H9 (cell line): ENCODE measurements around the gene TEF. TPM values are rescaled to one million over a fixed set of nuclear protein-coding genes. Genes with fewer than 3 reads are reported as not detected.

Experiments used
- DNase-seq: peaks from one replicate; pipeline ENCODE4 v3.0.0-alpha.2; 2017
- H2AFZ ChIP-seq: one replicate; pipeline ENCODE4 v1.6.1; 2013; ENCODE audit warnings: mild to moderate bottlenecking, low read length, control low read depth, moderate library complexity
- H2AK5ac ChIP-seq: 2 replicates; pipeline ENCODE4 v1.6.1; 2013; ENCODE audit warnings: low read length, control low read depth, mixed read lengths; ENCODE audit not compliant: insufficient read length
- H2BK120ac ChIP-seq: one replicate; pipeline ENCODE4 v1.6.1; 2013; ENCODE audit warnings: low read depth, mild to moderate bottlenecking, low read length, control low read depth, inconsistent platforms; ENCODE audit not compliant: poor library complexity, severe bottlenecking
- H2BK12ac ChIP-seq: 2 replicates; pipeline ENCODE4 v1.6.1; 2013; ENCODE audit warnings: low read length, control low read depth, mixed read lengths, low read depth; ENCODE audit not compliant: insufficient read length
- H2BK15ac ChIP-seq: 2 replicates; pipeline ENCODE4 v1.6.1; 2013; ENCODE audit warnings: low read depth, low read length, control low read depth
- H2BK20ac ChIP-seq: one replicate; pipeline ENCODE4 v1.6.1; 2013; ENCODE audit warnings: low read depth, mild to moderate bottlenecking, low read length, control low read depth, inconsistent platforms; ENCODE audit not compliant: poor library complexity, severe bottlenecking
- H2BK5ac ChIP-seq: 2 replicates; pipeline ENCODE4 v1.6.1; 2013; ENCODE audit warnings: low read length, control low read depth, mixed read lengths; ENCODE audit not compliant: insufficient read length
- H3K14ac ChIP-seq: 2 replicates; pipeline ENCODE4 v1.6.1; 2013; ENCODE audit warnings: low read length, control low read depth; ENCODE audit not compliant: insufficient read depth
- H3K18ac ChIP-seq: 2 replicates; pipeline ENCODE4 v1.6.1; 2013; ENCODE audit warnings: low read depth, mild to moderate bottlenecking, mixed read lengths, low read length, control low read depth; ENCODE audit not compliant: insufficient read length
- H3K23ac ChIP-seq: 2 replicates; pipeline ENCODE4 v1.6.1; 2013; ENCODE audit warnings: low read length, control low read depth, mixed read lengths, low read depth; ENCODE audit not compliant: insufficient read length
- H3K23me2 ChIP-seq: 2 replicates; pipeline ENCODE4 v1.6.1; 2013; ENCODE audit warnings: low read depth, mild to moderate bottlenecking, mixed read lengths, low read length, control low read depth; ENCODE audit not compliant: insufficient read length, poor library complexity, severe bottlenecking
- H3K27ac ChIP-seq: 2 replicates; pipeline ENCODE4 v1.5.1; 2013; ENCODE audit warnings: low read length, control low read depth, mixed read lengths, low read depth; ENCODE audit not compliant: insufficient read length
- H3K27me3 ChIP-seq: 2 replicates; pipeline ENCODE4 v1.6.1; 2013; ENCODE audit warnings: low read length, control low read depth, inconsistent platforms; ENCODE audit not compliant: insufficient read depth
- H3K4ac ChIP-seq: 2 replicates; pipeline ENCODE4 v1.6.1; 2013; ENCODE audit warnings: low read depth, mild to moderate bottlenecking, control low read depth, inconsistent platforms, low read length, moderate library complexity
- H3K4me1 ChIP-seq: 2 replicates; pipeline ENCODE4 v1.6.1; 2013; ENCODE audit warnings: low read length, control low read depth, inconsistent platforms; ENCODE audit not compliant: insufficient read depth
- H3K4me2 ChIP-seq: 2 replicates; pipeline ENCODE4 v1.6.1; 2013; ENCODE audit warnings: low read length, control low read depth, mixed read lengths; ENCODE audit not compliant: insufficient read length, insufficient read depth
- H3K56ac ChIP-seq: 2 replicates; pipeline ENCODE4 v1.6.1; 2013; ENCODE audit warnings: low read depth, mild to moderate bottlenecking, mixed read lengths, low read length, control low read depth; ENCODE audit not compliant: insufficient read length
- H3K79me1 ChIP-seq: 2 replicates; pipeline ENCODE4 v1.6.1; 2013; ENCODE audit warnings: low read depth, mild to moderate bottlenecking, moderate library complexity, low read length, control low read depth, inconsistent platforms; ENCODE audit not compliant: insufficient read depth, poor library complexity, severe bottlenecking
- H3K79me2 ChIP-seq: 2 replicates; pipeline ENCODE4 v1.6.1; 2013; ENCODE audit warnings: low read length, control low read depth, inconsistent platforms; ENCODE audit not compliant: insufficient read depth
- H3K9ac ChIP-seq: 2 replicates; pipeline ENCODE4 v1.6.1; 2013; ENCODE audit warnings: low read length, control low read depth, mixed read lengths; ENCODE audit not compliant: insufficient read length; ENCODE audit errors: extremely low read depth
- H3K9me3 ChIP-seq: one replicate; pipeline ENCODE4 v1.6.1; 2013; ENCODE audit warnings: low read depth, low read length, inconsistent platforms; ENCODE audit not compliant: control insufficient read depth
- H3T11ph ChIP-seq: one replicate; pipeline ENCODE4 v1.6.1; 2013; ENCODE audit warnings: mild to moderate bottlenecking, low read length, control low read depth, inconsistent platforms
- H4K20me1 ChIP-seq: one replicate; pipeline ENCODE4 v1.6.1; 2013; ENCODE audit not compliant: control insufficient read depth, insufficient read length, insufficient read depth
- H4K5ac ChIP-seq: 2 replicates; pipeline ENCODE4 v1.6.1; 2013; ENCODE audit warnings: low read depth, mild to moderate bottlenecking, mixed read lengths, low read length, control low read depth; ENCODE audit not compliant: insufficient read length
- H4K8ac ChIP-seq: replicated peaks from 2 replicates; pipeline ENCODE4 v1.6.1; 2013; ENCODE audit warnings: low read length, control low read depth, mixed read lengths, low read depth; ENCODE audit not compliant: insufficient read length
- H4K91ac ChIP-seq: 2 replicates; pipeline ENCODE4 v1.6.1; 2013; ENCODE audit warnings: low read depth, mild to moderate bottlenecking, moderate library complexity, mixed read lengths, low read length, control low read depth; ENCODE audit not compliant: insufficient read length
- H3K27ac Mint-ChIP-seq, 3 experiments: 2 replicates in 2 of 3; 3 replicates in 1 of 3; pipeline ENCODE4 v1.8.0; 2020 to 2021; ENCODE audit warnings: mixed read lengths in 3 of 3, mild to moderate bottlenecking in 1 of 3, moderate library complexity in 1 of 3
- H3K27me3 Mint-ChIP-seq: 2 replicates; pipeline ENCODE4 v1.8.0; 2021; ENCODE audit warnings: low read depth, mild to moderate bottlenecking, moderate library complexity, mixed read lengths
- H3K36me3 Mint-ChIP-seq, 3 experiments: 2 replicates in 2 of 3; 3 replicates in 1 of 3; pipeline ENCODE4 v1.8.0; 2020 to 2021; ENCODE audit warnings: low read depth in 3 of 3, mixed read lengths in 3 of 3; ENCODE audit not compliant: insufficient read depth in 1 of 3
- H3K4me1 Mint-ChIP-seq, 2 experiments: 2 replicates each; pipeline ENCODE4 v1.8.0; 2020; ENCODE audit warnings: mixed read lengths in 2 of 2
- H3K4me3 Mint-ChIP-seq, 2 experiments: 2 replicates in 1 of 2; 3 replicates in 1 of 2; pipeline ENCODE4 v1.8.0; 2020 to 2021; ENCODE audit warnings: mild to moderate bottlenecking in 2 of 2, mixed read lengths in 2 of 2, moderate library complexity in 1 of 2
- H3K9me3 Mint-ChIP-seq, 2 experiments: 2 replicates in 1 of 2; 3 replicates in 1 of 2; pipeline ENCODE4 v1.8.0; 2020; ENCODE audit warnings: mild to moderate bottlenecking in 2 of 2, mixed read lengths in 2 of 2, moderate library complexity in 1 of 2
- WGBS: extraction: QIAGEN DNeasy Blood & Tissue Kit; methylation state at CpG from one replicate; pipeline ENCODE4 v1.1.7; 2013; ENCODE audit warnings: missing lambda C conversion rate, low lambda C conversion rate, mixed read lengths; ENCODE audit not compliant: insufficient read length; ENCODE audit errors: extremely low coverage; 5-methylcytosine and 5-hydroxymethylcytosine counted together
- total RNA-seq: library from RNA; stranded (reverse); gene quantifications from 2 replicates; pipeline ENCODE4 v1.2.1, GENCODE V29; 2021
- TF ChIP-seq, protein P1 (sequence below): fragments of 200-600 bp; sonication (generic); conservative IDR thresholded peaks from 3 replicates; pipeline ENCODE4 v1.8.0; 2021; ENCODE audit warnings: antibody characterized with exemption, mild to moderate bottlenecking

TEF gene
- total RNA-seq, 1 experiment from 2014 or later, result 17.9 TPM

- Histone ChIP-seq H3K4ac (no peak overlapping the region), H3K23ac (no peak overlapping the region), H3K27ac (no peak overlapping the region), H4K5ac (no peak overlapping the region), H3K4me2 (no peak overlapping the region), H3K56ac (no peak overlapping the region), H3T11ph (no peak overlapping the region), H2AFZ (no peak overlapping the region), H3K9me3 (no peaks in the 10 kb centered on the region), H3K14ac (no peak overlapping the region), H3K18ac (no peak overlapping the region), H4K91ac (no peak overlapping the region), H3K4me1 (no peaks in the 10 kb centered on the region), H2BK20ac (no peak overlapping the region), H2BK5ac (no peak overlapping the region), H2BK12ac (no peak overlapping the region), H3K9ac (no peak overlapping the region), H2BK120ac (no peak overlapping the region), H3K23me2 (no peaks in the 10 kb centered on the region), H4K20me1 (no peaks in the 10 kb centered on the region), H4K8ac (no peak overlapping the region), H2BK15ac (no peak overlapping the region), H3K27me3 (no peaks in the 10 kb centered on the region), H3K79me1 (no peaks in the 10 kb centered on the region), H3K79me2 (no peaks in the 10 kb centered on the region), H2AK5ac (no peak overlapping the region)
- peaks cover 2 to 3% of the 10 kb centered on the region in 2 experiments; a peak in 1 of 4 replicates for H3K4me1 Mint-ChIP-seq
- TF ChIP-seq, protein P1, sequence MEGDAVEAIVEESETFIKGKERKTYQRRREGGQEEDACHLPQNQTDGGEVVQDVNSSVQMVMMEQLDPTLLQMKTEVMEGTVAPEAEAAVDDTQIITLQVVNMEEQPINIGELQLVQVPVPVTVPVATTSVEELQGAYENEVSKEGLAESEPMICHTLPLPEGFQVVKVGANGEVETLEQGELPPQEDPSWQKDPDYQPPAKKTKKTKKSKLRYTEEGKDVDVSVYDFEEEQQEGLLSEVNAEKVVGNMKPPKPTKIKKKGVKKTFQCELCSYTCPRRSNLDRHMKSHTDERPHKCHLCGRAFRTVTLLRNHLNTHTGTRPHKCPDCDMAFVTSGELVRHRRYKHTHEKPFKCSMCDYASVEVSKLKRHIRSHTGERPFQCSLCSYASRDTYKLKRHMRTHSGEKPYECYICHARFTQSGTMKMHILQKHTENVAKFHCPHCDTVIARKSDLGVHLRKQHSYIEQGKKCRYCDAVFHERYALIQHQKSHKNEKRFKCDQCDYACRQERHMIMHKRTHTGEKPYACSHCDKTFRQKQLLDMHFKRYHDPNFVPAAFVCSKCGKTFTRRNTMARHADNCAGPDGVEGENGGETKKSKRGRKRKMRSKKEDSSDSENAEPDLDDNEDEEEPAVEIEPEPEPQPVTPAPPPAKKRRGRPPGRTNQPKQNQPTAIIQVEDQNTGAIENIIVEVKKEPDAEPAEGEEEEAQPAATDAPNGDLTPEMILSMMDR, result no peak
- no peak for DNase-seq
- no peaks in the 10 kb centered on the region for H3K27me3 Mint-ChIP-seq
- H3K9me3 Mint-ChIP-seq, result no peaks in the 10 kb centered on the region
- peaks cover 4 to 60% (median 60%) of the 10 kb centered on the region in 3 experiments; a peak in 5 of 7 replicates for H3K36me3 Mint-ChIP-seq
- no peak overlapping the region for H3K4me3 Mint-ChIP-seq
- WGBS, result no CpG with 5 or more reads among the region's 11 CpGs
- H3K27ac Mint-ChIP-seq, result peak overlapping the region in 2 of 3 experiments; percentile 30 to 85; a peak in 3 of 7 replicates
These were observed 12.2 kb downstream of the TEF start for GRCh38 chr22:41394012-41394356.
